ENCODE data around the gene ZCCHC9. TPM values are rescaled to one million over a fixed set of nuclear protein-coding genes. Genes with fewer than 3 reads are reported as not detected.

The ZCCHC9 gene
- polyA plus RNA-seq, 1 donor from 2014 or later, result 31.8 TPM

- no peaks in the 10 kb centered on the region for H3F3A ChIP-seq (ENCODE audit: insufficient read depth, low read length, poor library complexity, severe bottlenecking)
- TF ChIP-seq, protein P1, sequence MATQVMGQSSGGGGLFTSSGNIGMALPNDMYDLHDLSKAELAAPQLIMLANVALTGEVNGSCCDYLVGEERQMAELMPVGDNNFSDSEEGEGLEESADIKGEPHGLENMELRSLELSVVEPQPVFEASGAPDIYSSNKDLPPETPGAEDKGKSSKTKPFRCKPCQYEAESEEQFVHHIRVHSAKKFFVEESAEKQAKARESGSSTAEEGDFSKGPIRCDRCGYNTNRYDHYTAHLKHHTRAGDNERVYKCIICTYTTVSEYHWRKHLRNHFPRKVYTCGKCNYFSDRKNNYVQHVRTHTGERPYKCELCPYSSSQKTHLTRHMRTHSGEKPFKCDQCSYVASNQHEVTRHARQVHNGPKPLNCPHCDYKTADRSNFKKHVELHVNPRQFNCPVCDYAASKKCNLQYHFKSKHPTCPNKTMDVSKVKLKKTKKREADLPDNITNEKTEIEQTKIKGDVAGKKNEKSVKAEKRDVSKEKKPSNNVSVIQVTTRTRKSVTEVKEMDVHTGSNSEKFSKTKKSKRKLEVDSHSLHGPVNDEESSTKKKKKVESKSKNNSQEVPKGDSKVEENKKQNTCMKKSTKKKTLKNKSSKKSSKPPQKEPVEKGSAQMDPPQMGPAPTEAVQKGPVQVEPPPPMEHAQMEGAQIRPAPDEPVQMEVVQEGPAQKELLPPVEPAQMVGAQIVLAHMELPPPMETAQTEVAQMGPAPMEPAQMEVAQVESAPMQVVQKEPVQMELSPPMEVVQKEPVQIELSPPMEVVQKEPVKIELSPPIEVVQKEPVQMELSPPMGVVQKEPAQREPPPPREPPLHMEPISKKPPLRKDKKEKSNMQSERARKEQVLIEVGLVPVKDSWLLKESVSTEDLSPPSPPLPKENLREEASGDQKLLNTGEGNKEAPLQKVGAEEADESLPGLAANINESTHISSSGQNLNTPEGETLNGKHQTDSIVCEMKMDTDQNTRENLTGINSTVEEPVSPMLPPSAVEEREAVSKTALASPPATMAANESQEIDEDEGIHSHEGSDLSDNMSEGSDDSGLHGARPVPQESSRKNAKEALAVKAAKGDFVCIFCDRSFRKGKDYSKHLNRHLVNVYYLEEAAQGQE (IDR thresholded peaks at IDR 0.05; ENCODE audit: borderline replicate concordance), result no peak
- no peak overlapping the region for H3K27ac ChIP-seq (ENCODE audit: low read length)
- no peak overlapping the region for H3K4me3 ChIP-seq (ENCODE audit: low read length)
- no peaks in the 10 kb centered on the region for H3K27me3 ChIP-seq (ENCODE audit: insufficient read depth, low read depth, low read length)
- no peaks in the 10 kb centered on the region for H3K9me2 ChIP-seq (ENCODE audit: insufficient read depth, low read length)
- no peak overlapping the region for H3K9ac ChIP-seq (ENCODE audit: low read length)
- H4K20me1 ChIP-seq (ENCODE audit: insufficient read depth), result no peaks in the 10 kb centered on the region
- H3K36me3 ChIP-seq (ENCODE audit: insufficient read depth, low read length), result no peaks in the 10 kb centered on the region
- H3K9me3 ChIP-seq (ENCODE audit: low read length), result no peaks in the 10 kb centered on the region
- no peaks in the 10 kb centered on the region for H3K79me2 ChIP-seq (replicated peaks; ENCODE audit: insufficient read depth, low read length)
- no peak overlapping the region for H2AFZ ChIP-seq (ENCODE audit: low read depth, low read length)
- H3K4me2 ChIP-seq (ENCODE audit: low read length), result no peak overlapping the region
Measured at GRCh38 chr5:81265101-81265500, 36.3 kb upstream of the ZCCHC9 start.

DNA sequence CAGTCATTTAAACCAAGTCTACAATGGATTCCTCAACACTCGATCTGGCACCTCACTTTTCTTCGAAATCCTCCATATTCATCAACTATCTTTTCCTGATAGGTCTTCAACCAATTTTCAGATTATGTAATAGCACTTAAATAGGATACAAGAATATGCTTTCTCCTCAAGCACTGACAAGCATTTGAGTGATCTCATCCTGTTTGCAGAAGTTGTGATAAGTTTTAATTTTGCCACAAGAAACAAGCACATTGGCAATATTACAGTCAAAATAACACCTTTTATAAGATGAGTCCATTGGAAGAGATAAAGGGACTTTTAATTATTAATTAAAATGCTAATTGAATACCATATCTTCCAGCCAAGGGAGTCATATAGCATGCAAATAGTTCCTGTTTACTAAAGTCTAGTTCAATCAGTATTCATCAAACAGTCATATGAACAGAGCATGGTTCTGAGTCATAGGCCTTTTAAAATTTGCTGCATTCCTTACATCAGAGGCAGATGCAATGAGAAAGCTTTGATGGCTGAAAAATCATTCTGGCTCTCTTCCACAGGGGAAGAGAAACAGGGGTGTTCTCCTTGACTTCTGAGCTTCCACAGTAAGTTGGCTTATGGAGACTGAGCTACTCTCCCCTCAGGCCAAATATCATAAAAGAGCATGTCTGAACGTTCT lies 32.7 kb upstream of the ZCCHC9 start:
- no peaks in the 10 kb centered on the region for H3K79me2 ChIP-seq (replicated peaks; ENCODE audit: insufficient read depth, low read length)
- H3K4me3 ChIP-seq (ENCODE audit: low read length), result no peak overlapping the region
- H3K9me3 ChIP-seq (ENCODE audit: low read length), result peaks cover 5% of the 10 kb centered on the region
- H3K27ac ChIP-seq (ENCODE audit: low read length), result no peak overlapping the region
- H3K36me3 ChIP-seq (ENCODE audit: insufficient read depth, low read length), result no peaks in the 10 kb centered on the region
- H4K20me1 ChIP-seq (ENCODE audit: insufficient read depth), result no peaks in the 10 kb centered on the region
- H3K4me2 ChIP-seq (ENCODE audit: low read length), result no peak overlapping the region
- no peak overlapping the region for H3K9ac ChIP-seq (ENCODE audit: low read length)
- TF ChIP-seq MXI1 (conservative IDR thresholded peaks at IDR 0.05; ENCODE audit: poor library complexity, severe bottlenecking) (no peak), TAF1 (IDR thresholded peaks at IDR 0.05; ENCODE audit: low read depth) (no peak), RAD21 (conservative IDR thresholded peaks at IDR 0.05) (no peak), CTCF (IDR thresholded peaks at IDR 0.05; ENCODE audit: poor library complexity, severe bottlenecking) (no peak), EP300 (conservative IDR thresholded peaks at IDR 0.05; ENCODE audit: poor library complexity, severe bottlenecking) (no peak), POLR2AphosphoS5 (IDR thresholded peaks at IDR 0.05) (no peak), EZH2 (IDR thresholded peaks at IDR 0.05; ENCODE audit: borderline replicate concordance, insufficient read depth, low read length, poor library complexity, severe bottlenecking) (no peak), SMC3 (conservative IDR thresholded peaks at IDR 0.05; ENCODE audit: poor library complexity) (no peak)
- TF ChIP-seq, protein P1 (IDR thresholded peaks at IDR 0.05; ENCODE audit: borderline replicate concordance), result no peak
- no peaks in the 10 kb centered on the region for H3F3A ChIP-seq (ENCODE audit: insufficient read depth, low read length, poor library complexity, severe bottlenecking)
- no peak overlapping the region for H2AFZ ChIP-seq (ENCODE audit: low read depth, low read length)
- H3K9me2 ChIP-seq (ENCODE audit: insufficient read depth, low read length), result no peaks in the 10 kb centered on the region
- H3K27me3 ChIP-seq (ENCODE audit: insufficient read depth, low read depth, low read length), result no peaks in the 10 kb centered on the region

All from neural cell (in vitro differentiated cells).